ENCODE measurements around the gene MRPL46. TPM values are rescaled to one million over a fixed set of nuclear protein-coding genes. Genes with fewer than 3 reads are reported as not detected.
"Not testable (repeated sequence)": the region's sequence is repeated elsewhere in the genome, so short reads cannot be mapped to it uniquely, and the experiment has no call there.

The MRPL46 gene
- total and polyA plus RNA-seq, 12 donors: 31.7 to 194 (median 45.1) TPM

DNA sequence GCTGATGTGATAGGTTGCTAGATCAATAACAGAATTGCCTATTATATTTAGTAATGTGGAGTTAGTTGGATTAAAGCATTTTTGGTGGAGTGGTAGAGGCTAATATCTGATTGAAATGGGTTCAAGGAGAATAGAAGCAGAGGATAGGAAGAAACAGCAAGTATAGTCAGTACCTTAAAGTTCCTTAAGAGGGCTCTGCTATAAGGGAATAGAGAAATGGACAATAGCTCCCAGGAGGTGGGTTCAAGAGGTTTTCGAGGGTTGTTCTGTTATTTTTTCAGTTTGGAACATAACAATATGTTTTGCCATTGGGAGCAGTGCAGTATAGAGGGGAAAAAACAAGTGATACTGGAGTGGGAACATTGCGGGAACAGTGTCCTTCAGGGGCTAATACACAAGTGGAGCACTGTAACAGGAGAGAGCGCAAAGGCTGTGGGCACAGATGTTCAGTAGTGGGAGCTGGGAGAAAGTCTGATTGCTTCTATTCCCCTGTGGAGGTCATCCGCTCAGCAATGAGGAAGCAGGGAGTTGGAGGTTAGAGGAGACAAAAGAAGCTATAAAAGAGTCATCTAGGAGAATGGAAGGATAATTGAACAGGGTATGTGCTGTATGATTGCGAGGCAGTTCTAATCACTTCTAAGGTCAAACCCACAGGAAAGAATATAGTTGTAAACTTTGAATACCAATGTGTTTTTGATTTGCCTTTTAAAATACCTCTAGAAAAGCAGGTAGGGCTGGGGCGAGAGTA, 3.6 kb upstream of the MRPL46 start:
- TF ChIP-seq, protein P1, sequence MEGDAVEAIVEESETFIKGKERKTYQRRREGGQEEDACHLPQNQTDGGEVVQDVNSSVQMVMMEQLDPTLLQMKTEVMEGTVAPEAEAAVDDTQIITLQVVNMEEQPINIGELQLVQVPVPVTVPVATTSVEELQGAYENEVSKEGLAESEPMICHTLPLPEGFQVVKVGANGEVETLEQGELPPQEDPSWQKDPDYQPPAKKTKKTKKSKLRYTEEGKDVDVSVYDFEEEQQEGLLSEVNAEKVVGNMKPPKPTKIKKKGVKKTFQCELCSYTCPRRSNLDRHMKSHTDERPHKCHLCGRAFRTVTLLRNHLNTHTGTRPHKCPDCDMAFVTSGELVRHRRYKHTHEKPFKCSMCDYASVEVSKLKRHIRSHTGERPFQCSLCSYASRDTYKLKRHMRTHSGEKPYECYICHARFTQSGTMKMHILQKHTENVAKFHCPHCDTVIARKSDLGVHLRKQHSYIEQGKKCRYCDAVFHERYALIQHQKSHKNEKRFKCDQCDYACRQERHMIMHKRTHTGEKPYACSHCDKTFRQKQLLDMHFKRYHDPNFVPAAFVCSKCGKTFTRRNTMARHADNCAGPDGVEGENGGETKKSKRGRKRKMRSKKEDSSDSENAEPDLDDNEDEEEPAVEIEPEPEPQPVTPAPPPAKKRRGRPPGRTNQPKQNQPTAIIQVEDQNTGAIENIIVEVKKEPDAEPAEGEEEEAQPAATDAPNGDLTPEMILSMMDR (IDR thresholded peaks at IDR 0.05): no peak
- no peak for TF ChIP-seq POLR2A (IDR thresholded peaks at IDR 0.05)
- 89 to 92% (median 91%) methylated on average over 6 of the region's 6 CpGs for WGBS, 4 donors
- DNase-seq: peak in 1 of 7 donors; percentile 7
- Histone ChIP-seq H3K9me3 (replicated peaks in 1 of 3) (no peaks in the 10 kb centered on the region), H3K36me3 (replicated peaks in 1 of 2) (peaks cover 0 to 29% of the 10 kb centered on the region in 2 donors), H3K27ac (no peak overlapping the region), H3K27me3 (no peaks in the 10 kb centered on the region), H3K4me3 (no peak overlapping the region), H3K4me1 (replicated peaks in 1 of 2) (peaks cover 12 to 25% of the 10 kb centered on the region in 2 donors)
- intact Hi-C loops (cut with DNase I): no loop called here

DNA sequence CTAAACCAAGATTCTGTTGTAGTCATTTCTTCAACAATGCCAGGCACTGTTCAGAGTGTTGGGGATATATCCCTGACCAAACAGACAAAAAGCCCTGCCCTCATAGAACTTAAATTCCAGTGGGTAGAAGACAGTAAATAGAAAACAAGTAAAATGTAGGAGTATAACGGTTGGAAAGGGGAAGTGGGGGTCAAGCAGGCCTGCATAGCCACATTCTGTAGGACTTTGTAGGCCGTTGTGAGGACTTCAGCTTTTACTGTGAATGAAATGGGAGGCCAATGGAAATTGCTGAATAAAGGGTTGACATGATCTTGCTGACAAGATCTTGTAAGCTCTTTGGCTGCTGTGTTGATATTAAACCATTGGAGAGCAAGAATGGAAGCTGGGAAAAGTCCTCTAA, 2.1 kb upstream of the MRPL46 start:
- no peak for DNase-seq
- Histone ChIP-seq H3K27me3 (no peaks in the 10 kb centered on the region), H3K4me1 (replicated peaks in 1 of 2) (peaks cover 26 to 40% of the 10 kb centered on the region in 2 donors), H3K4me3 (no peak overlapping the region), H3K9me3 (replicated peaks in 1 of 3) (no peaks in the 10 kb centered on the region), H3K27ac (no peak overlapping the region), H3K36me3 (replicated peaks in 1 of 2) (peaks cover 0 to 18% of the 10 kb centered on the region in 2 donors)
- intact Hi-C loops (cut with DNase I): no loop called here
- TF ChIP-seq, protein P1 (IDR thresholded peaks at IDR 0.05): no peak
- no peak for TF ChIP-seq POLR2A (IDR thresholded peaks at IDR 0.05)
- WGBS, 4 donors: 89 to 91% (median 90%) methylated on average over 2 of the region's 2 CpGs

DNA sequence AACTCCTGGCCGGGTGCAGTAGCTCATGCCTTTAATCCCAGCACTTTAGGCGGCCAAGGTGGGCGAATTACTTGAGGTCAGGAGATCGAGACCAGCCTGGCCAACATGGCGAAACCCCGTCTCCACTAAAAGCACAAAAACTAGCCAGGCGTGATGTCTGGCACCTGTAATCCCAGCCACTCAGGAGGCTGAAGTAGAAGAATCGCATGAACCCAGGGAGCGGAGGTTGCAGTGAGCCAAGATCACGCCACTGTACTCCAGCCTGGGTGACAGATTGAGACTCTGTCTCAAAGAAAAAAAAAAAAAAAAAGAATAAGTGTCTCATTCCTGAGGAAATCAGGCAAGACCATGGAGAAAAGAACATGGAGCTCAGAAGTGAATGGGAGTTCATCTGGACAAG, 1.5 kb upstream of the MRPL46 start:
- DNase-seq; H3K27ac ChIP-seq; intact Hi-C loops (cut with DNase I); H3K27me3 ChIP-seq; H3K9me3 ChIP-seq (replicated peaks in 1 of 3): not testable (repeated sequence)
- Histone ChIP-seq H3K4me3 (peak overlapping the region in 1 of 4 donors; percentile 78), H3K36me3 (replicated peaks in 1 of 2) (peaks cover 0 to 20% of the 10 kb centered on the region in 2 donors), H3K4me1 (replicated peaks in 1 of 2) (peaks cover 32 to 46% of the 10 kb centered on the region in 2 donors)
- 92 to 95% (median 94%) methylated on average over 10 of the region's 10 CpGs for WGBS, 4 donors

DNA sequence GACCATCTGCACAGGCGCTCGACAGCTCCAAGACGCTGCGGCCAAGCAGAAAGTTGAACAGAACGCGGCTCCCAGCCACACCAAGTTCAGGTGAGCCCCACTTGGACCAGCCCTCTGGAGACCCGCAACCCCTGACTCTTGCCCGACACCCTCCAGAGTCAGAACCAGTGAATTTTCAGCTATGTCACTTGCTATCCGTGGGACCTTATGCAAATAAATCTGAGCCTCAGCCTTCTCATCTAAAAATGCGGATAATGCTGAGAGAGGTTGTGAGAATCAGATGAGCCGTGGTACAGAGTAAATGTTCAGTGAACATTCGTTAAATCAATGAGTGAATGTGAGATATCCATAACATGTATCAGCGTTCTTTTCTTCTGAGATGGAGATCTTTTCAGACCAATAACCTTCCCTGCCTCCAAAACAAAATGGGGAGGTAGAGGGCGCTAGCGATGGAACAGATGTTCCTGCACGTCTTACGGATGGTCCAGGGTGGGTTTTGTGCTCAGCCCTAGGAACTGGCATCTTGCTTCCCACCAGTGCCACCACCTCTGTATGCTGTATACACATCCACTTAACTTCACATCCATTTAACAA, 844 bp upstream of the MRPL46 start:
- Histone ChIP-seq H3K27ac (peak overlapping the region; percentile 81 to 96 (median 92)), H3K4me3 (peak overlapping the region; percentile 73 to 89 (median 81)), H3K27me3 (no peaks in the 10 kb centered on the region), H3K36me3 (replicated peaks in 1 of 2) (peaks cover 0 to 20% of the 10 kb centered on the region in 2 donors), H3K4me1 (replicated peaks in 1 of 2) (peaks cover 37 to 53% of the 10 kb centered on the region in 2 donors), H3K9me3 (replicated peaks in 1 of 3) (no peaks in the 10 kb centered on the region)
- TF ChIP-seq, protein P1 (IDR thresholded peaks at IDR 0.05): no peak
- peak in 1 of 2 donors; percentile 28 for TF ChIP-seq POLR2A (IDR thresholded peaks at IDR 0.05)
- no peak for DNase-seq
- intact Hi-C loops (cut with DNase I): no loop called here
- 1 to 4% (median 3%) methylated on average over 9 to 17 of the region's 17 CpGs for WGBS, 4 donors
